ENCODE results near the gene SPIN1. TPM values are rescaled to one million over a fixed set of nuclear protein-coding genes. Genes with fewer than 3 reads are reported as not detected.

SPIN1 gene
- total RNA-seq, 1 experiment from 2014 or later = 123 TPM

DNA sequence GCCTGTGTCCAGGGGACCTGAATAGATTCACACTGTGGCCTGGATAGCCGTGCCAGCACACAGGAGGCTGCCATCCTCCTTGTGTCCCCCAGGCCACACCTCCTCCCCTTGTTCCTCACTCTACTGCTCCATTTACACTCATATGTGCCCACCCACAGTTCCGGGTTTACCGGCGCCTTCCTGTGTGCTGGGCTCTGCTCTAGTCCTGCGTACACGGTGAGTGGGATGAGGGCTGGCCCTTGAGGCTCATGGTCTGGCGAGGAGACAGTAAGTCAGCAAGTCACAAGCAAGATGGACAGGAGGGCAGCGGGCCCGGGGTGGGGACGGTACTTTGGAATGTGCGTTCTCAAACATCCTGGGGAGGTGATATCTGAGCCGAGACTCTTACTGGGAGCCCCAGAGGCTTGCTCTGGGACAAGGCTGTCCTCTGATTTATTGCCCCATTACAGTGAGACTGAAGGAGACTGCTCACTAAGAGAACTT lies 114.3 kb downstream of the SPIN1 start:
- no peaks in the 10 kb centered on the region for H3K9me3 Mint-ChIP-seq
- ChIA-PET POLR2A (no interaction called here), CTCF (no interaction called here)
- TF ChIP-seq CREM (CRISPR knock-in tag; IDR thresholded peaks at IDR 0.05) (no peak), EMX1 (CRISPR knock-in tag; IDR thresholded peaks at IDR 0.05) (no peak), ZNF423 (CRISPR knock-in tag; IDR thresholded peaks at IDR 0.05) (no peak), TP53 (CRISPR knock-in tag; IDR thresholded peaks at IDR 0.05) (no peak), ZNF232 (CRISPR knock-in tag; IDR thresholded peaks at IDR 0.05) (no peak), CBFB (CRISPR knock-in tag; IDR thresholded peaks at IDR 0.05; ENCODE audit: low read depth) (no peak), ZNF263 (CRISPR knock-in tag; IDR thresholded peaks at IDR 0.05; ENCODE audit: low read depth) (no peak), TEAD1 (CRISPR knock-in tag; IDR thresholded peaks at IDR 0.05) (no peak), SOX15 (CRISPR knock-in tag; IDR thresholded peaks at IDR 0.05) (no peak), NR3C1 (CRISPR knock-in tag; conservative IDR thresholded peaks at IDR 0.05; ENCODE audit: low read depth) (no peak)
- TF ChIP-seq, protein P1, sequence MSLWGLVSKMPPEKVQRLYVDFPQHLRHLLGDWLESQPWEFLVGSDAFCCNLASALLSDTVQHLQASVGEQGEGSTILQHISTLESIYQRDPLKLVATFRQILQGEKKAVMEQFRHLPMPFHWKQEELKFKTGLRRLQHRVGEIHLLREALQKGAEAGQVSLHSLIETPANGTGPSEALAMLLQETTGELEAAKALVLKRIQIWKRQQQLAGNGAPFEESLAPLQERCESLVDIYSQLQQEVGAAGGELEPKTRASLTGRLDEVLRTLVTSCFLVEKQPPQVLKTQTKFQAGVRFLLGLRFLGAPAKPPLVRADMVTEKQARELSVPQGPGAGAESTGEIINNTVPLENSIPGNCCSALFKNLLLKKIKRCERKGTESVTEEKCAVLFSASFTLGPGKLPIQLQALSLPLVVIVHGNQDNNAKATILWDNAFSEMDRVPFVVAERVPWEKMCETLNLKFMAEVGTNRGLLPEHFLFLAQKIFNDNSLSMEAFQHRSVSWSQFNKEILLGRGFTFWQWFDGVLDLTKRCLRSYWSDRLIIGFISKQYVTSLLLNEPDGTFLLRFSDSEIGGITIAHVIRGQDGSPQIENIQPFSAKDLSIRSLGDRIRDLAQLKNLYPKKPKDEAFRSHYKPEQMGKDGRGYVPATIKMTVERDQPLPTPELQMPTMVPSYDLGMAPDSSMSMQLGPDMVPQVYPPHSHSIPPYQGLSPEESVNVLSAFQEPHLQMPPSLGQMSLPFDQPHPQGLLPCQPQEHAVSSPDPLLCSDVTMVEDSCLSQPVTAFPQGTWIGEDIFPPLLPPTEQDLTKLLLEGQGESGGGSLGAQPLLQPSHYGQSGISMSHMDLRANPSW (CRISPR knock-in tag; conservative IDR thresholded peaks at IDR 0.05; ENCODE audit: low read depth) = no peak
- TF ChIP-seq, protein P2, sequence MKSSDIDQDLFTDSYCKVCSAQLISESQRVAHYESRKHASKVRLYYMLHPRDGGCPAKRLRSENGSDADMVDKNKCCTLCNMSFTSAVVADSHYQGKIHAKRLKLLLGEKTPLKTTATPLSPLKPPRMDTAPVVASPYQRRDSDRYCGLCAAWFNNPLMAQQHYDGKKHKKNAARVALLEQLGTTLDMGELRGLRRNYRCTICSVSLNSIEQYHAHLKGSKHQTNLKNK (CRISPR knock-in tag; IDR thresholded peaks at IDR 0.05) = no peak
- peak overlapping the region; percentile 4; the same call in 1 of the 2 replicates for H3K27ac Mint-ChIP-seq
- H3K4me1 Mint-ChIP-seq = peaks cover 19% of the 10 kb centered on the region
- peak; percentile 67 for ATAC-seq
- DNase-seq (ENCODE audit: low spot score) = no peak
- no peaks in the 10 kb centered on the region for H3K27me3 Mint-ChIP-seq (ENCODE audit: low read depth)
- H3K4me3 Mint-ChIP-seq = no peak overlapping the region
- H3K36me3 Mint-ChIP-seq = no peaks in the 10 kb centered on the region

DNA sequence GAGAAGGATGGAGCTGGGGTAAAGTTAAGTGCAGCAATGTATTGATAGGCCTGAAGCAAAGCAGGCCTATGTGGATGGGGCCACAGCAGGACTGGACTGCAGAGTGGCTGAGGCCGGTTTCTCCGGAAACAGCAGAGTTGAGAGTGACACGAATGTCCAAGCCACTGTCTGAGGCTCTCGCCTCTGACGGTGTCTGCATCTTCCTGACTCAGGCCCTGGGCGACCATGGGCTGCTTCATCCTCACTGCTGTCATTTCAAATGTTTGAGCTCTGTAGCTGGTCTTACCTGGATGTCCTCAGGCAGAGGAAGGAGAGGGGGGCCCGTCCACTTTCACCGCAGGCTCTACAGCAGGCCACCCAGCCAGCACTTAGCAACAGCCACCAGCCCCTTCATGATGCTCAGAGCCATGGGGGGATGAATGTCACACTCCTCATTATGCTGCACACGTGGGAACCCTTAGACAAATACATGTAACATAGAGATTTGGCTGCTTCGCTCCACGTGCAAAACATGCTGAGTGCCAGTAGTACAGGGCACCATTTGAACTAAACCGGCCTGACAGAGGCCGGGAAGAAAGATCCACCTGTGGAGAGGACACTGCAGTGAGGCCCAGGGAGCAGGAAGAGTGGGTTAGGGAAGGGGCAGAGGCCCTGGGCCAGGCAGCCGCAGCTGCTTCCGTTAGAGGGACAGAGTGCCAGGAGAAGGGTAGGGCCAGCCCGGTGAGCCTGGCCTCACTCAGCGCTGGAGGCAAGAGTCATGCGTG lies 115.0 kb downstream of the SPIN1 start:
- no peaks in the 10 kb centered on the region; the same call in 1 of the 2 replicates for H3K9me3 Mint-ChIP-seq
- POLR2A ChIA-PET = no interaction called here
- H3K4me3 Mint-ChIP-seq = no peak overlapping the region
- no peak for DNase-seq (ENCODE audit: low spot score)
- H3K4me1 Mint-ChIP-seq = peaks cover 19% of the 10 kb centered on the region
- no peaks in the 10 kb centered on the region for H3K27me3 Mint-ChIP-seq (ENCODE audit: low read depth)
- H3K27ac Mint-ChIP-seq = peak overlapping the region; percentile 4; the same call in 1 of the 2 replicates
- ATAC-seq = peak; percentile 28
- H3K36me3 Mint-ChIP-seq = peaks cover 4% of the 10 kb centered on the region; the same call in 1 of the 2 replicates
- CTCF ChIA-PET = no interaction called here
- TF ChIP-seq, protein P3, sequence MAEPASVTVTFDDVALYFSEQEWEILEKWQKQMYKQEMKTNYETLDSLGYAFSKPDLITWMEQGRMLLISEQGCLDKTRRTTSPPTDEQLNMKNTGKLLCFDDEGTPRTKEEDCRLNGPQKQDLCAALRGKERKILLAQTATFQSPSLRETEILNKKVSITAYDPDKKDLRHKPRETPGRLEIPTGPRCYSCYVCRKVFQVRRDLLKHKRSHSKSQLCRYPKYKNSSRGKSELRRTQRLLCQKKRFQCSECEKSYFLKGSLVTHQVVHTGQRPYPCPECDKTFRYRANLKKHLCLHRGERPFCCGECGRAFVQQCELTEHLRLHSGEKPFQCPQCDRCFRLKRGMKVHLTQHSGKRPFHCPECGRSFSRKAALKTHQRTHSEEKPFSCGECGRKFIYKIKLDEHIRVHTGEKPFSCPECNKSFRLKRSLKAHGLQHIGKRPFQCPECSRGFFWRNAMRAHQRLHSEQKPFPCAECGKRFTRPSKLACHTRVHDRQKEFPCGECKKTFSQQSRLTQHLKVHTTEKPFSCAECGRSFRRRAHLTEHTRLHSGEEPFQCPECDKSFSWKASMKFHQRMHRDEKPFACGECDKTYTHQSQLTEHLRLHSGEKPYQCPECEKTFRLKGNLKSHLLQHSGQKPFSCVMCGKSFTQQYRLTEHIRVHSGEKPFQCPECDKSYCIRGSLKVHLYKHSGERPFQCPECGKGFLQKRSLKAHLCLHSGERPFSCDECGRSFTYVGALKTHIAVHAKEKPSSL (CRISPR knock-in tag; conservative IDR thresholded peaks at IDR 0.05) = no peak
- TF ChIP-seq, protein P4, sequence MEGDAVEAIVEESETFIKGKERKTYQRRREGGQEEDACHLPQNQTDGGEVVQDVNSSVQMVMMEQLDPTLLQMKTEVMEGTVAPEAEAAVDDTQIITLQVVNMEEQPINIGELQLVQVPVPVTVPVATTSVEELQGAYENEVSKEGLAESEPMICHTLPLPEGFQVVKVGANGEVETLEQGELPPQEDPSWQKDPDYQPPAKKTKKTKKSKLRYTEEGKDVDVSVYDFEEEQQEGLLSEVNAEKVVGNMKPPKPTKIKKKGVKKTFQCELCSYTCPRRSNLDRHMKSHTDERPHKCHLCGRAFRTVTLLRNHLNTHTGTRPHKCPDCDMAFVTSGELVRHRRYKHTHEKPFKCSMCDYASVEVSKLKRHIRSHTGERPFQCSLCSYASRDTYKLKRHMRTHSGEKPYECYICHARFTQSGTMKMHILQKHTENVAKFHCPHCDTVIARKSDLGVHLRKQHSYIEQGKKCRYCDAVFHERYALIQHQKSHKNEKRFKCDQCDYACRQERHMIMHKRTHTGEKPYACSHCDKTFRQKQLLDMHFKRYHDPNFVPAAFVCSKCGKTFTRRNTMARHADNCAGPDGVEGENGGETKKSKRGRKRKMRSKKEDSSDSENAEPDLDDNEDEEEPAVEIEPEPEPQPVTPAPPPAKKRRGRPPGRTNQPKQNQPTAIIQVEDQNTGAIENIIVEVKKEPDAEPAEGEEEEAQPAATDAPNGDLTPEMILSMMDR (IDR thresholded peaks at IDR 0.05) = no peak
- TF ChIP-seq, protein P5, sequence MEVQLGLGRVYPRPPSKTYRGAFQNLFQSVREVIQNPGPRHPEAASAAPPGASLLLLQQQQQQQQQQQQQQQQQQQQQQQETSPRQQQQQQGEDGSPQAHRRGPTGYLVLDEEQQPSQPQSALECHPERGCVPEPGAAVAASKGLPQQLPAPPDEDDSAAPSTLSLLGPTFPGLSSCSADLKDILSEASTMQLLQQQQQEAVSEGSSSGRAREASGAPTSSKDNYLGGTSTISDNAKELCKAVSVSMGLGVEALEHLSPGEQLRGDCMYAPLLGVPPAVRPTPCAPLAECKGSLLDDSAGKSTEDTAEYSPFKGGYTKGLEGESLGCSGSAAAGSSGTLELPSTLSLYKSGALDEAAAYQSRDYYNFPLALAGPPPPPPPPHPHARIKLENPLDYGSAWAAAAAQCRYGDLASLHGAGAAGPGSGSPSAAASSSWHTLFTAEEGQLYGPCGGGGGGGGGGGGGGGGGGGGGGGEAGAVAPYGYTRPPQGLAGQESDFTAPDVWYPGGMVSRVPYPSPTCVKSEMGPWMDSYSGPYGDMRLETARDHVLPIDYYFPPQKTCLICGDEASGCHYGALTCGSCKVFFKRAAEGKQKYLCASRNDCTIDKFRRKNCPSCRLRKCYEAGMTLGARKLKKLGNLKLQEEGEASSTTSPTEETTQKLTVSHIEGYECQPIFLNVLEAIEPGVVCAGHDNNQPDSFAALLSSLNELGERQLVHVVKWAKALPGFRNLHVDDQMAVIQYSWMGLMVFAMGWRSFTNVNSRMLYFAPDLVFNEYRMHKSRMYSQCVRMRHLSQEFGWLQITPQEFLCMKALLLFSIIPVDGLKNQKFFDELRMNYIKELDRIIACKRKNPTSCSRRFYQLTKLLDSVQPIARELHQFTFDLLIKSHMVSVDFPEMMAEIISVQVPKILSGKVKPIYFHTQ (CRISPR knock-in tag; IDR thresholded peaks at IDR 0.05) = no peak
- TF ChIP-seq, protein P2 (CRISPR knock-in tag; IDR thresholded peaks at IDR 0.05) = no peak
- TF ChIP-seq ZNF423 (CRISPR knock-in tag; IDR thresholded peaks at IDR 0.05) = no peak
- no peak for TF ChIP-seq FOXK1 (CRISPR knock-in tag; IDR thresholded peaks at IDR 0.05)
- TF ChIP-seq PRRX2 (CRISPR knock-in tag; IDR thresholded peaks at IDR 0.05) = no peak
- no peak for TF ChIP-seq FOXJ3 (CRISPR knock-in tag; IDR thresholded peaks at IDR 0.05; ENCODE audit: borderline replicate concordance)
- no peak for TF ChIP-seq GRHL2 (CRISPR knock-in tag; IDR thresholded peaks at IDR 0.05; ENCODE audit: insufficient replicate concordance, severe bottlenecking)
- no peak for TF ChIP-seq JAZF1 (CRISPR knock-in tag; IDR thresholded peaks at IDR 0.05)
- TF ChIP-seq, protein P6, sequence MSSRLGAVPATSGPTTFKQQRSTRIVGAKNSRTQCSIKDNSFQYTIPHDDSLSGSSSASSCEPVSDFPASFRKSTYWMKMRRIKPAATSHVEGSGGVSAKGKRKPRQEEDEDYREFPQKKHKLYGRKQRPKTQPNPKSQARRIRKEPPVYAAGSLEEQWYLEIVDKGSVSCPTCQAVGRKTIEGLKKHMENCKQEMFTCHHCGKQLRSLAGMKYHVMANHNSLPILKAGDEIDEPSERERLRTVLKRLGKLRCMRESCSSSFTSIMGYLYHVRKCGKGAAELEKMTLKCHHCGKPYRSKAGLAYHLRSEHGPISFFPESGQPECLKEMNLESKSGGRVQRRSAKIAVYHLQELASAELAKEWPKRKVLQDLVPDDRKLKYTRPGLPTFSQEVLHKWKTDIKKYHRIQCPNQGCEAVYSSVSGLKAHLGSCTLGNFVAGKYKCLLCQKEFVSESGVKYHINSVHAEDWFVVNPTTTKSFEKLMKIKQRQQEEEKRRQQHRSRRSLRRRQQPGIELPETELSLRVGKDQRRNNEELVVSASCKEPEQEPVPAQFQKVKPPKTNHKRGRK (CRISPR knock-in tag; IDR thresholded peaks at IDR 0.05; ENCODE audit: borderline replicate concordance) = no peak
- TF ChIP-seq, protein P7, sequence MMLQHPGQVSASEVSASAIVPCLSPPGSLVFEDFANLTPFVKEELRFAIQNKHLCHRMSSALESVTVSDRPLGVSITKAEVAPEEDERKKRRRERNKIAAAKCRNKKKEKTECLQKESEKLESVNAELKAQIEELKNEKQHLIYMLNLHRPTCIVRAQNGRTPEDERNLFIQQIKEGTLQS (CRISPR knock-in tag; conservative IDR thresholded peaks at IDR 0.05) = no peak

Data from WTC11 (cell line).